ENCODE data around the gene RPF1.
A peak's percentile ranks its signal among the peaks of the same experiment; 100 is the strongest.

DNA sequence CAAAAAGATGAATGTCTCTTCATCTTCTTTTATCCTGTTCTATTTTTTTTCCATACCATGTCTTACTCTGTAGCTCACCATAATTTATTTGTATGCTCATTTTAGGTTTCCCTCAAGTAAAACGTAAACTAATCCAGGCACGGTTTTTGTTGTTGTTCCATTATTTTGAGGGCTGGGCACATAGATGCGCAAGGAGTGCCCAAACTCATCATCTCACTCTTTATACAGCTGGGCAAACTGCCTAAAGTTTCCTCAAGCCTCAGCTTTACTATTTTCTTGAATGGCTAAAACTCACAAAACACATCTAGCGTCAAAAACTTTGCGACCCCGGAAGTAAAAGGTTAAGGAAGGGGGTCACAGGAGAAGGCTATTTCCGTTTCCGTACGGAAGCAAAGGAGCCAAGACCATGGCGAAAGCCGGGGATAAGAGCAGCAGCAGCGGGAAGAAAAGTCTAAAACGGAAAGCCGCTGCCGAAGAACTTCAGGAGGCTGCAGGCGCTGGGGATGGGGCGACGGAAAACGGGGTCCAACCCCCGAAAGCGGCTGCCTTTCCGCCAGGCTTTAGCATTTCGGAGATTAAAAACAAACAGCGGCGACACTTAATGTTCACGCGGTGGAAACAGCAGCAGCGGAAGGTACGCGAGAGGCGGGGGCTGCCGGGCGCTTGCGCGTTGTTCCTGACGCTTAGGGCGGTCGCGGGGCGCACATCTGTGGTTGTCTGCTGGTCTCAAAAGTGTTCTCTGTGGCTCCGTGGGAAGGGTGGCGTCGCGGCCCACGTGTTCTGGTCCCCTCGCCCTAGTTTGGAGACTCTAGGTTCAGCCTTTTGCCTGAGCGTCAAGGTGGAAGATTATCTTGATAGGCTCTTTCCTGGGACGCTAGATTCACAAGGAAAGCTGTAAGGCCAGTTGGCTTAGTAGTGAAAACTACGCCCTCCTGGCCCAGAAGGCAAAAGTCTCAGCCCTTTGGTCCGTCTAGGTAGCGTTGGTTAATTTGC, at the start of gene RPF1:
- TF ChIP-seq, protein P1, sequence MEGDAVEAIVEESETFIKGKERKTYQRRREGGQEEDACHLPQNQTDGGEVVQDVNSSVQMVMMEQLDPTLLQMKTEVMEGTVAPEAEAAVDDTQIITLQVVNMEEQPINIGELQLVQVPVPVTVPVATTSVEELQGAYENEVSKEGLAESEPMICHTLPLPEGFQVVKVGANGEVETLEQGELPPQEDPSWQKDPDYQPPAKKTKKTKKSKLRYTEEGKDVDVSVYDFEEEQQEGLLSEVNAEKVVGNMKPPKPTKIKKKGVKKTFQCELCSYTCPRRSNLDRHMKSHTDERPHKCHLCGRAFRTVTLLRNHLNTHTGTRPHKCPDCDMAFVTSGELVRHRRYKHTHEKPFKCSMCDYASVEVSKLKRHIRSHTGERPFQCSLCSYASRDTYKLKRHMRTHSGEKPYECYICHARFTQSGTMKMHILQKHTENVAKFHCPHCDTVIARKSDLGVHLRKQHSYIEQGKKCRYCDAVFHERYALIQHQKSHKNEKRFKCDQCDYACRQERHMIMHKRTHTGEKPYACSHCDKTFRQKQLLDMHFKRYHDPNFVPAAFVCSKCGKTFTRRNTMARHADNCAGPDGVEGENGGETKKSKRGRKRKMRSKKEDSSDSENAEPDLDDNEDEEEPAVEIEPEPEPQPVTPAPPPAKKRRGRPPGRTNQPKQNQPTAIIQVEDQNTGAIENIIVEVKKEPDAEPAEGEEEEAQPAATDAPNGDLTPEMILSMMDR (IDR thresholded peaks at IDR 0.05; ENCODE audit: low read depth, low read length, missing input control): no peak
- TF ChIP-seq SP1 (IDR thresholded peaks at IDR 0.05) (peak; percentile 40), FOXA1 (IDR thresholded peaks at IDR 0.05) (no peak), YY1 (IDR thresholded peaks at IDR 0.05) (peak; percentile 89)
- TF ChIP-seq, protein P2, sequence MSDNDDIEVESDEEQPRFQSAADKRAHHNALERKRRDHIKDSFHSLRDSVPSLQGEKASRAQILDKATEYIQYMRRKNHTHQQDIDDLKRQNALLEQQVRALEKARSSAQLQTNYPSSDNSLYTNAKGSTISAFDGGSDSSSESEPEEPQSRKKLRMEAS (IDR thresholded peaks at IDR 0.05): peak; percentile 93
